Pancreas (tissue), 10 donors: ENCODE measurements around the gene HOXA1. TPM values are rescaled to one million over a fixed set of nuclear protein-coding genes. Genes with fewer than 3 reads are reported as not detected.

ENCODE experiments used
- ATAC-seq, 4 donors: fragments of 200-7000 bp; cut with Tn5 transposase; one replicate each; pipeline versions ENCODE4 v1.8.0 to v1.9.1; 2020; ENCODE audit warnings: mild to moderate bottlenecking in 4 of 4, moderate library complexity in 4 of 4
- DNase-seq, 6 donors: peaks; one replicate each; pipeline ENCODE4 v3.0.0-alpha.2; 2020
- FAIRE-seq: peaks from 2 replicates; lab custom pipeline; 2012; peaks lifted over from hg19 to GRCh38; lab: Jason Lieb, UNC
- H3K27ac ChIP-seq, 4 donors: fragments of 200-600 bp; sonication (generic); 1 replicate in 3 of 4; 2 replicates in 1 of 4; pipeline versions ENCODE4 v1.5.0 to v1.8.0; 2020
- H3K27me3 ChIP-seq, 4 donors: fragments of 200-600 bp; one replicate each; pipeline ENCODE4 v1.8.0; 2021
- H3K36me3 ChIP-seq, 3 donors: fragments of 200-600 bp; sonication (generic) in 1 of 3; one replicate each; pipeline versions ENCODE4 v1.5.0 to v1.8.0; 2020 to 2021
- H3K4me1 ChIP-seq, 3 donors: fragments of 200-600 bp; one replicate each; pipeline ENCODE4 v1.8.0; 2021
- H3K4me3 ChIP-seq, 4 donors: fragments of 200-600 bp; sonication (generic) in 2 of 4; one replicate each; pipeline versions ENCODE4 v1.5.0 to v1.8.0; 2020 to 2021
- H3K9me3 ChIP-seq, 4 donors: fragments of 200-600 bp; one replicate each; pipeline ENCODE4 v1.8.0; 2021
- WGBS, 2 donors: extraction: QIAGEN DNeasy Blood & Tissue Kit; methylation state at CpG; one replicate each; pipeline ENCODE4 v1.1.7; 2013; 5-methylcytosine and 5-hydroxymethylcytosine counted together
- intact Hi-C, 3 donors: fragments of 100-400 bp; cut with DNase I; formaldehyde crosslinking; loops; one replicate each; pipeline versions ENCODE4 v1.11.1 to v1.14.2; 2022
- polyA plus RNA-seq, 2 donors: library from polyadenylated mRNA; stranded (reverse); fragments of 200-250 nt; gene quantifications; one replicate each; pipeline ENCODE4 v1.2.3, GENCODE V29; 2013
- total RNA-seq, 6 donors: library from RNA; stranded (reverse); fragmentation: NEBNext Ultra II Directional in 4 of 6; extraction: Animal tissue kit (Norgen Biotek cat#: 25700) in 4 of 6; gene quantifications; one replicate each; pipeline versions ENCODE4 v1.2.1 to v1.2.4, GENCODE V29; 2021 to 2023
- TF ChIP-seq, protein P1 (sequence below), 4 donors: fragments of 200-600 bp; sonication (generic) in 3 of 4; IDR thresholded peaks; one replicate each; pipeline versions ENCODE4 v1.5.0 to v1.8.0; 2021; ENCODE audit warnings: antibody characterized with exemption in 4 of 4
- donor health status: healthy with polysubstance abuse.
- donor health status: DM: no; HTN: no; CAD: no; lungs with moderate emphysema.
- donor health status: DM: no; HTN: no; CAD: no.
- donor health status: control.
- donor health status: control.
- donor health status: Bipolar disorder and iron deficiency.
- donor health status: DM: yes; HTN: yes; CAD: no.
- donor health status: DM: no; HTN: no; CAD: no.
- donor health status: DM: no; HTN: no; CAD: no.
- donor health status: DM: yes; HTN: yes; CAD: no.

The HOXA1 gene
- total and polyA plus RNA-seq, 8 donors: 0.05 to 0.16 (median 0.12) TPM; not detected in 5

GRCh38 chr7:27132214-27132613 lies 36.4 kb upstream of the HOXA1 start:
- DNase-seq (no peak), FAIRE-seq (no peak), ATAC-seq (no peak)
- H3K9me3 ChIP-seq: no peaks in the 10 kb centered on the region
- H3K4me1 ChIP-seq: no peaks in the 10 kb centered on the region
- intact Hi-C loops: no loop called here
- 23 to 28% methylated on average over 2 of the region's 2 CpGs for WGBS, 2 donors
- H3K4me3 ChIP-seq: no peak overlapping the region
- no peak overlapping the region for H3K27ac ChIP-seq
- TF ChIP-seq, protein P1, sequence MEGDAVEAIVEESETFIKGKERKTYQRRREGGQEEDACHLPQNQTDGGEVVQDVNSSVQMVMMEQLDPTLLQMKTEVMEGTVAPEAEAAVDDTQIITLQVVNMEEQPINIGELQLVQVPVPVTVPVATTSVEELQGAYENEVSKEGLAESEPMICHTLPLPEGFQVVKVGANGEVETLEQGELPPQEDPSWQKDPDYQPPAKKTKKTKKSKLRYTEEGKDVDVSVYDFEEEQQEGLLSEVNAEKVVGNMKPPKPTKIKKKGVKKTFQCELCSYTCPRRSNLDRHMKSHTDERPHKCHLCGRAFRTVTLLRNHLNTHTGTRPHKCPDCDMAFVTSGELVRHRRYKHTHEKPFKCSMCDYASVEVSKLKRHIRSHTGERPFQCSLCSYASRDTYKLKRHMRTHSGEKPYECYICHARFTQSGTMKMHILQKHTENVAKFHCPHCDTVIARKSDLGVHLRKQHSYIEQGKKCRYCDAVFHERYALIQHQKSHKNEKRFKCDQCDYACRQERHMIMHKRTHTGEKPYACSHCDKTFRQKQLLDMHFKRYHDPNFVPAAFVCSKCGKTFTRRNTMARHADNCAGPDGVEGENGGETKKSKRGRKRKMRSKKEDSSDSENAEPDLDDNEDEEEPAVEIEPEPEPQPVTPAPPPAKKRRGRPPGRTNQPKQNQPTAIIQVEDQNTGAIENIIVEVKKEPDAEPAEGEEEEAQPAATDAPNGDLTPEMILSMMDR (IDR thresholded peaks at IDR 0.05): no peak
- peaks cover 0 to 78% (median 15%) of the 10 kb centered on the region in 4 donors for H3K27me3 ChIP-seq
- H3K36me3 ChIP-seq: no peaks in the 10 kb centered on the region

- intact Hi-C loops: no loop called here
- Histone ChIP-seq H3K4me1 (no peaks in the 10 kb centered on the region), H3K36me3 (no peaks in the 10 kb centered on the region), H3K27ac (peak overlapping the region in 1 of 4 donors; percentile 50), H3K27me3 (peaks cover 0 to 75% (median 15%) of the 10 kb centered on the region in 4 donors), H3K4me3 (peak overlapping the region in 1 of 4 donors; percentile 46), H3K9me3 (no peaks in the 10 kb centered on the region)
- ATAC-seq (no peak), FAIRE-seq (no peak), DNase-seq (no peak)
- TF ChIP-seq, protein P1 (IDR thresholded peaks at IDR 0.05): no peak
- WGBS, 2 donors: 15 to 18% methylated on average over 12 of the region's 12 CpGs
These were observed 35.6 kb upstream of the HOXA1 start for GRCh38 chr7:27131390-27131819.

- intact Hi-C loops: no loop called here
- Histone ChIP-seq H3K27me3 (peaks cover 0 to 75% (median 15%) of the 10 kb centered on the region in 4 donors), H3K27ac (peak within 1 kb of the TSS in 2 of 4 donors; percentile 43 to 50), H3K4me1 (no peaks in the 10 kb centered on the region), H3K36me3 (no peaks in the 10 kb centered on the region), H3K9me3 (no peaks in the 10 kb centered on the region), H3K4me3 (peak within 1 kb of the TSS in 3 of 4 donors; percentile 24 to 46 (median 26))
- TF ChIP-seq, protein P1 (IDR thresholded peaks at IDR 0.05): no peak
- DNase-seq (peak in 5 of 6 donors; percentile 37 to 81 (median 68)), FAIRE-seq (no peak), ATAC-seq (peak in 3 of 4 donors; percentile 86 to 95 (median 91))
- WGBS, 2 donors: 5 to 9% methylated on average over 43 to 67 of the region's 67 CpGs
These were observed 35.0 kb upstream of the HOXA1 start, which contains the start of gene HOXA4 for GRCh38 chr7:27130540-27131389. Gene HOXA4, minus strand, starts transcription at chr7:27130757. Its CDS starts 24 bp downstream, at chr7:27130733.

GRCh38 chr7:27129729-27130539 lies 34.1 kb upstream of the HOXA1 start:
- Histone ChIP-seq H3K27me3 (peaks cover 0 to 70% (median 15%) of the 10 kb centered on the region in 4 donors), H3K4me1 (no peaks in the 10 kb centered on the region), H3K9me3 (no peaks in the 10 kb centered on the region), H3K4me3 (peak overlapping the region in 2 of 4 donors; percentile 26 to 46), H3K36me3 (no peaks in the 10 kb centered on the region), H3K27ac (peak overlapping the region in 2 of 4 donors; percentile 43 to 50)
- ATAC-seq (peak in 2 of 4 donors; percentile 9 to 34), DNase-seq (no peak), FAIRE-seq (no peak)
- TF ChIP-seq, protein P1 (IDR thresholded peaks at IDR 0.05): no peak
- intact Hi-C loops: no loop called here
- 5 to 10% methylated on average over 39 to 72 of the region's 72 CpGs for WGBS, 2 donors
